Measurements from ENCODE around the gene PLEKHM3. TPM values are rescaled to one million over a fixed set of nuclear protein-coding genes. Genes with fewer than 3 reads are reported as not detected.

Gene PLEKHM3
- total RNA-seq, 2 experiments from 2014 or later, result 11.3 to 11.6 TPM

GRCh38 chr2:207819021-207819797, 206.1 kb downstream of the PLEKHM3 start:
- Mint-ChIP-seq H3K4me3 (no peak overlapping the region), H3K27me3 (no peaks in the 10 kb centered on the region)
- POLR2A ChIA-PET, result no interaction called here

GRCh38 chr2:207816546-207816945, 208.8 kb downstream of the PLEKHM3 start:
- H3K9me3 ChIP-seq (ENCODE audit: control insufficient read depth in 1 of 2, insufficient read depth in 1 of 2, low read length in 2 of 2), result no peaks in the 10 kb centered on the region
- intact Hi-C loops (cut with DNase I, micrococcal nuclease), result no loop called here
- DNase-seq (no peak), ATAC-seq (ENCODE audit: poor library complexity) (no peak)
- no peaks in the 10 kb centered on the region for H3K36me3 ChIP-seq (ENCODE audit: insufficient read depth, low read length)
- no peak for TF ChIP-seq CTCF (IDR thresholded peaks at IDR 0.05)
- Mint-ChIP-seq H3K4me1 (ENCODE audit: low read depth) (no peaks in the 10 kb centered on the region), H3K4me3 (no peak overlapping the region), H3K36me3 (ENCODE audit: low read depth) (no peaks in the 10 kb centered on the region), H3K27ac (no peak overlapping the region), H3K9me3 (no peaks in the 10 kb centered on the region), H3K27me3 (no peaks in the 10 kb centered on the region)
- H3K4me3 ChIP-seq (ENCODE audit: low read length), result no peak overlapping the region
- H3K27me3 ChIP-seq (ENCODE audit: control insufficient read depth in 1 of 2, insufficient read depth in 2 of 2, low read length in 2 of 2), result no peaks in the 10 kb centered on the region
- ChIA-PET CTCF (no interaction called here), POLR2A (no interaction called here)
- no peaks in the 10 kb centered on the region for H3K4me1 ChIP-seq (ENCODE audit: insufficient read depth, low read length)
- H3K27ac ChIP-seq (ENCODE audit: low read depth in 1 of 2, low read length in 2 of 2), result no peak overlapping the region

More at GRCh38 chr2:207819021-207819797, 206.1 kb downstream of the PLEKHM3 start:
- H3K4me3 ChIP-seq (ENCODE audit: low read length), result no peak overlapping the region
- no peaks in the 10 kb centered on the region for H3K4me1 ChIP-seq (ENCODE audit: insufficient read depth, low read length)
- no peaks in the 10 kb centered on the region for H3K9me3 ChIP-seq (ENCODE audit: control insufficient read depth in 1 of 2, insufficient read depth in 1 of 2, low read length in 2 of 2)
- Mint-ChIP-seq H3K36me3 (ENCODE audit: low read depth) (peaks cover 16% of the 10 kb centered on the region), H3K9me3 (no peaks in the 10 kb centered on the region), H3K4me1 (ENCODE audit: low read depth) (no peaks in the 10 kb centered on the region), H3K27ac (no peak overlapping the region)
- H3K36me3 ChIP-seq (ENCODE audit: insufficient read depth, low read length), result no peaks in the 10 kb centered on the region
- intact Hi-C loops (cut with DNase I, micrococcal nuclease), result no loop called here
- no peaks in the 10 kb centered on the region for H3K27me3 ChIP-seq (ENCODE audit: control insufficient read depth in 1 of 2, insufficient read depth in 2 of 2, low read length in 2 of 2)
- no peak for TF ChIP-seq CTCF (IDR thresholded peaks at IDR 0.05)
- H3K27ac ChIP-seq (ENCODE audit: low read depth in 1 of 2, low read length in 2 of 2), result no peak overlapping the region
- CTCF ChIA-PET, result no interaction called here
- no peak for DNase-seq
- no peak for ATAC-seq (ENCODE audit: poor library complexity)

GRCh38 chr2:207815254-207815653, 210.1 kb downstream of the PLEKHM3 start:
- Mint-ChIP-seq H3K4me3 (no peak overlapping the region), H3K36me3 (ENCODE audit: low read depth) (no peaks in the 10 kb centered on the region), H3K9me3 (no peaks in the 10 kb centered on the region), H3K27me3 (no peaks in the 10 kb centered on the region), H3K4me1 (ENCODE audit: low read depth) (no peaks in the 10 kb centered on the region), H3K27ac (no peak overlapping the region)
- no peak for DNase-seq
- intact Hi-C loops (cut with DNase I, micrococcal nuclease), result no loop called here
- ChIA-PET POLR2A (no interaction called here), CTCF (no interaction called here)
- no peaks in the 10 kb centered on the region for H3K27me3 ChIP-seq (ENCODE audit: control insufficient read depth in 1 of 2, insufficient read depth in 2 of 2, low read length in 2 of 2)
- H3K36me3 ChIP-seq (ENCODE audit: insufficient read depth, low read length), result no peaks in the 10 kb centered on the region
- TF ChIP-seq CTCF (IDR thresholded peaks at IDR 0.05), result no peak
- H3K9me3 ChIP-seq (ENCODE audit: control insufficient read depth in 1 of 2, insufficient read depth in 1 of 2, low read length in 2 of 2), result no peaks in the 10 kb centered on the region
- no peak overlapping the region for H3K4me3 ChIP-seq (ENCODE audit: low read length)
- no peaks in the 10 kb centered on the region for H3K4me1 ChIP-seq (ENCODE audit: insufficient read depth, low read length)
- no peak overlapping the region for H3K27ac ChIP-seq (ENCODE audit: low read depth in 1 of 2, low read length in 2 of 2)
- no peak for ATAC-seq (ENCODE audit: poor library complexity)

Data from CD4-positive, alpha-beta T cell (primary cell).